HG02970 (cell line): ENCODE measurements around the gene CXorf49.
"Not testable (repeated sequence)": the region's sequence is repeated elsewhere in the genome, so short reads cannot be mapped to it uniquely, and the experiment has no call there.

ENCODE experiments used
- ATAC-seq: cut with Tn5 transposase; IDR thresholded peaks from one replicate; pipeline ENCODE4 v1.9.1; 2021; ENCODE audit warnings: mild to moderate bottlenecking, moderate library complexity, moderate number of reproducible peaks; ENCODE audit not compliant: unreplicated experiment, low FRiP score

CXorf49 gene

GRCh38 chrX:71675636-71676035 is 42.4 kb downstream of the CXorf49 start:
- not testable (repeated sequence) for ATAC-seq

GRCh38 chrX:71671938-71672337 is 46.1 kb downstream of the CXorf49 start:
- ATAC-seq = no peak

- no peak for ATAC-seq
Measured at GRCh38 chrX:71671043-71671780, 46.9 kb downstream of the CXorf49 start.

- ATAC-seq = not testable (repeated sequence)
Measured at GRCh38 chrX:71669947-71670346, 48.1 kb downstream of the CXorf49 start.

DNA sequence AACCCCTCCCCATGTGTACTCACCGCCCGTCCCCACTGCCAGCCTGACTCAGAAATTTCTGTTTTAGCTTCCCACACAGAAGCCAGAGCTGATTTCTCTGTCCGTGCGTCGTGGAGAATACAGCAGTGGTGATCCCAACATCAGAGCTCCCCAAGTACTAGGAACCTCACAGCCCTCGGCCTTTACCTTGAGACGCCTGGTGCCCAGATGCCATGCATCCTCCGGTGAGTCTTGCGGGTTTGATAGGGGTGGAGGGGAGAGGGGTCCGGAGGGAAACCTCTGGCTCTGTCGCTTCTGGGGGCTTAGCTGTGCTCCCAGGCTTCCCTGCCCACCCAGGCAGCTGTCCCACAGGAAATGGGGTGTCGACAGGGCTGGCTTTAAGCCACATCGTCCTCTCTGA is 48.6 kb downstream of the CXorf49 start:
- ATAC-seq = no peak

GRCh38 chrX:71668248-71668595 is 49.9 kb downstream of the CXorf49 start:
- ATAC-seq = no peak

DNA sequence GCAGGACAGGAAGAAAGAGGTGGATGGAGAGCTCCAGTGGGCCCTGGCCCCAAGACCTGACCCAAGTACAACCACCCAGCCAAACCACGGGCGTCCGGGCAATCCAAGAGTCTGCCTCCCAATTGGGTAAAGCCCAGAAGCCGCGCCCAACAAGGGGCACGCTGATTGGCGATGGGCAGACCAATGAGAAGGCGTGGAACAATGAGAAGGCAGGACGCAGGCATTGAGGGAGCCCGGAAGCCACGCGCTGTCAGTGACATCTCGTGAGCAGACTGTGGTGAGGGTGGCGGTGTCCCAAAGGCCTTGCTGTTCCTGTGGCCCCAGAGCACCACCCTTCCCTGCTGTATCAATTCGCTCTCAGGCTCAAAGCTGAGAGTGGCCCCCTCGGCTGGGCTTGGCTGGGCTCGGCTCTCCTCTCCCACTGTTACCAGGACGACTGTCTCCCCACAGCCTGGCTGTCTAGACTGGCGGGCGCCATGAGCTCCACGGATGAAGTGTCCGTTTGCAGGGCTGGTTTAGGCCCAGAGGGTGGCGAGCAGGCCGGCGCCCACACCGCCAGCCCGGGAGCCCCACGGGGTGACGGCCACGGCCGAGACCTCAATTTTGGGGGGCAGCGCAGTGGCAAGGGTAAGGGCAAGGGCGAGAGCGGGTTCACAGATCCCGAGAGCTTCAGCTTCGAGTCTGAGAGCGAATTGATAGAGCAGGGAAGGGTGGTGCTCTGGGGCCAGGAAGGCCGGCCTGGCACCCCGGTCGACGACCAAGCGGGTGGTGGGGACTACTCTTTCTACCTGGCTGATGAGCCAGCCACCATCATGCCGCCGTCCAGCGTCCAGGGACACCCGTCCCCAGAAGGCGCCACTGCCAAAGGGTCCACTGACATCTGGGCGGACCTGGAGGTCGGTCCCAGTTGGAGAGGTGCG is 50.5 kb downstream of the CXorf49 start, which contains the start of gene LOC101059915:
LOC101059915 (plus strand) TSS at position 219 of the 920 bp plus-strand sequence.
- ATAC-seq = no peak

DNA sequence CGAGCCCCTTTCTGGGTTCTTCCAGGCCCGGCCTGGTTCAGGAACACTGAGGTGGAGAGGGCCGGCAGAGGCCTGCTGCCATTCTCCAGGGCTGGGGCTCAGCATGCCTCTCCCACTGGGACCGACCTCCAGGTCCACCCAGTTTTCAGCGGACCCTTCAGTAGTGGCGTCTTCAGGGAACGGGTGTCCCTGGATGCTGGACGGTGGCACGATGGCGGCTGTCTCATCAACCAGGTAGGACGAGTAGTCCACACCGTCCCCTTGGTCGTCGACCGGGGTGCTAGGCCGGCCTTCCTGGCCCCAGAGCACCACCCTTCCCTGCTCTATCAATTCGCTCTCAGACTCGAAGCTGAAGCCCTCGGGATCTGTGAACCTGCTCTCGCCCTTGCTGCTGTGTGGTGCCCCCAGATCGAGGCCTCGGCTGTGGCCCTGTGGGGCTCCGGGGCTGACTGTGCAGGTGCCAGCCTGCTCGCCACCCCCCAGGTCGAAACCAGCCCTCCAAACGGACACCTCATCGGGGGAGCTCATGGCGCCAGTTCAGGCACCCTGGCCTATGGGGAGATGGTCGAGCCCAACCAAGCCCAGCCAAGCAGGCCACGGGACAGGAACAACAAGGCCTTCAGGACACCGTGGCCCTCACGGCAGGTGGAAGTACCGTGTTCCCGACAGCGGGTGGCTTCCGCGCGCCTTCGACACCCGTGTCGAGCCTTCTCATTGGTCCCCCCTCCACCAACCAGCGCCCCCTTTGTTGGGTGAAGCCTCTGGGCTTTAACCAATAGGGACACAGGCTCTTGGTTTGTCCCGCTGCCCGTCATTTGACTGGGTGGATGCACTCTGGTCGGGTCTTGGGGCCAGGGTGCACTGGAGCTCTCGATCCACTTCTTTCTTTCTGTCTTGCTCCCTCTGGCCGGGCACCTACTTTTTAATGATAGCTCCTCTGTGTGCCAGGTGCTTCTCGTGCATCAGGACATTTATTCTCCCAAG is 51.6 kb downstream of the CXorf49 start:
- no peak for ATAC-seq

DNA sequence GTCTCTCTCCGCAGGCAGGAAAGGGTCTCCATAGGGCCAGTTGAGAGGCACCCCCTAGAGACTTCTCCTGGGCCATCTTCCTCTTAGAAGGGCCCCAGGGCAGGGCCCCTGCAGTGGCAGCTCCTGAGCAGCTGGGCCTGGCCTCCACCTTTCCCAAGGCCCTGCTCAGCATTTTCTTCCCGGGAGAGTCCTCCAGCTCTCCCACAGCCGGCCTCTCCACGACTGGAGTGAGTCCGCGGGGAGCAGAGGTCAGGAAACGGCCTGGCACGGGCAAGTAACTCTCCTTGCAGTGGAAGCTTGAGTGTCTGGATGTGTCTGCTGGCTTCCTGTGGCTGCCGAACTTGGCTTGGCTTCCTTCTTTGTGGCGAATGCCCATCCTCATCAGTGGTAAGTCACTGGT is 52.3 kb downstream of the CXorf49 start:
- ATAC-seq = no peak

- ATAC-seq = no peak
Measured at GRCh38 chrX:71664889-71665491, 53.1 kb downstream of the CXorf49 start.
